AG10803 (cell line): ENCODE measurements around the gene DEGS2.

Experiments
- DNase-seq: peaks from one replicate; pipeline ENCODE4 v3.0.0; 2010; ENCODE audit warnings: low read depth
- H3K4me3 ChIP-seq: 2 replicates; pipeline ENCODE4 v1.5.1; 2011; ENCODE audit warnings: mild to moderate bottlenecking, low read length, control low read depth
- TF ChIP-seq, protein P1 (sequence below): conservative IDR thresholded peaks from 2 replicates; pipeline ENCODE4 v1.5.1; 2011; ENCODE audit warnings: mild to moderate bottlenecking, low read length, control low read depth, inconsistent platforms

Gene DEGS2

DNA sequence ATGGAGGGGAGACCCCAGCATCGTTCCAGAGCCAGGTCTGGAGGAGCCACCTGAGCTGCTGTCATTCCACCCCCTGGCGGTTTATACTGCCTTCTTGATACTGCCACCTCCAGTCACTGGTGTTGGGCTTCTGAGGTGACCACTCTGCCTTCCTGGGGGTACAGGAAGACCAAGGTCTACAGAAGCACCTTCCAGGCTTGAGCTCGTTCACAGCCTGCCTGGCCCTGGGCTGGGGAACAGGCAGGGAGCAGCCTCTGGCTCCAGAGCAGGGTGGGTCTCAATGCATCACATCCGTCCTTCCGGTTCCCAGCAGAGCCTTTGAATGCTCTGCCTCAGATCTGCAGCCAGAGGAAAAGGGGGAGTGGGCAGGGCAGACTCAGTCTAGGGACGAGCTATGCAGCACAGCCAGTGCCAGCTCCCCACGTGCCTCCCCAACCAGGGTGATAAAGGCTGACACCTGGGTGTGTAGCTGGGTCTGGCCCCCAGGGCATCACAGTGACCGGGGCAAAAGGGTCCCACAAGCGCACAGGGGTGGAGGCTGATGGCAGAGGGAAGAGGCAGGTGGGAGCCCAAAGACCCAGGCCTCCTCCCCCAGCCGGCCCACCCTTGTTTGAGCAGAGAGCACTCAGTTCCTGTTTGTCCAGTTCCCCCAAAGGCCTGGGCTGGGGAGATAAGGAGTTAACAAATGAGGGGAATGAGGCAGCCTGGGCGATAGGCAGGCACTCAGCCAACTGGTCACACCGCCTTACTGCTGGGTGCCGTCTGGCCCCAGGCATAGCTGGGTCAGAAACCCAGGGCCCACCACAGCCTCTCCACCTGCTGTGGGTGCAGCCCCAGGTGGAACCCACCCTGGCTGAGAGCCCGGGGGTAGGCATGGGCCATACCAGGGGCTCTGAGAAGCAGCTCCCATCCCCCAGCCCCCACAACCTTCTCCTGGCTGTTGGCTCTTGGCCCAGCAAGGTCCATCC lies 17.1 kb downstream of the DEGS2 start:
- DNase-seq: no peak
- no peak overlapping the region for H3K4me3 ChIP-seq
- TF ChIP-seq, protein P1, sequence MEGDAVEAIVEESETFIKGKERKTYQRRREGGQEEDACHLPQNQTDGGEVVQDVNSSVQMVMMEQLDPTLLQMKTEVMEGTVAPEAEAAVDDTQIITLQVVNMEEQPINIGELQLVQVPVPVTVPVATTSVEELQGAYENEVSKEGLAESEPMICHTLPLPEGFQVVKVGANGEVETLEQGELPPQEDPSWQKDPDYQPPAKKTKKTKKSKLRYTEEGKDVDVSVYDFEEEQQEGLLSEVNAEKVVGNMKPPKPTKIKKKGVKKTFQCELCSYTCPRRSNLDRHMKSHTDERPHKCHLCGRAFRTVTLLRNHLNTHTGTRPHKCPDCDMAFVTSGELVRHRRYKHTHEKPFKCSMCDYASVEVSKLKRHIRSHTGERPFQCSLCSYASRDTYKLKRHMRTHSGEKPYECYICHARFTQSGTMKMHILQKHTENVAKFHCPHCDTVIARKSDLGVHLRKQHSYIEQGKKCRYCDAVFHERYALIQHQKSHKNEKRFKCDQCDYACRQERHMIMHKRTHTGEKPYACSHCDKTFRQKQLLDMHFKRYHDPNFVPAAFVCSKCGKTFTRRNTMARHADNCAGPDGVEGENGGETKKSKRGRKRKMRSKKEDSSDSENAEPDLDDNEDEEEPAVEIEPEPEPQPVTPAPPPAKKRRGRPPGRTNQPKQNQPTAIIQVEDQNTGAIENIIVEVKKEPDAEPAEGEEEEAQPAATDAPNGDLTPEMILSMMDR: no peak

DNA sequence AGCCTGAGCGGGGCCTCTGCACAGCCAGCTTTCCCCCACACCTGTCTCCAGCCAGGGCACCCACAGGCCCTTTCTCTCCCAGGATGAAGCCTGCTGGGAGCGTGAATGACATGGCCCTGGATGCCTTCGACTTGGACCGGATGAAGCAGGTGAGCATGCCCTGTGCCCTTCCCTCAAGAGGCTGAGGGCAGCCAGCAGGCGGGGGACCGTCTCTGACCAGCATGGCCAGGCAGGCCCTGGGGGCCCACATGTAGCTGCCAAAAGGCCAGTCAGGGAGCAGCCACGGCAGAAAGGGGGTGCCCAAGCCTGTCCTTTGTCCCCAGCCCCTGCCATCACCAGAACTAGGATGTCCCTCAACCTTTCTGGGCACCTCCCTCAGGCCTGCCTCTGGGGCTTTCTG lies 18.3 kb downstream of the DEGS2 start:
- DNase-seq: no peak
- H3K4me3 ChIP-seq: no peak overlapping the region
- TF ChIP-seq, protein P1: no peak

DNA sequence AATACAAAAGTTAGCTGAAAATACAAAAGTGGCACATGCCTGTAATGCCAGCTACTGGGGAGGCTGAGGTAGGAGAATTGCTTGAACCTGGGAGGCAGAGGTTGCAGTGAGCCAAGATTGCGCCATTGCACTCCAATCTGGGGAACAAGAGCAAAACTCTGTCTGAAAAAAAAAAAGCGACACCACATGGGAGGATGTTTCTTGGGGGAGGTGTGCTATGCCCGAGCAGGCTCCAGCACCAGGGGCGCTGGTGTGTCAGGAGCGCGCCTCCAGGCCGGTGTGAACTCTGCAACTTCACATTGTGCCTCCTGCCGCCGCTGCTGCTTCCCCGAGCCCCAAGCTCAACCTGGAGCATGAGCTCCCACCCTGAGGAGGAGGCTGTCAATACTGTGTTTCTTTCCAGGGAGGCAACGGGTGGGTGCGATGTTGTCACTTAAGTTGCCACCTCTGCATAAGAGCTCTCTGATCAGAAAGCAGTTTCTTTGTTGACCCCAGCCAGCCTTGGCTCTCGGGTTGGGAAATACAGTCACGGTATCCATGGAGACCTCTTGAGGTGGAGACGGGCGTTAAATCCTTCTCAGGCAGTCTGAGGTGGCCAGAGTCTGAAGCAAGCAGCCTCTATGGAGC lies 18.9 kb downstream of the DEGS2 start:
- TF ChIP-seq, protein P1: no peak
- no peak for DNase-seq
- H3K4me3 ChIP-seq: no peak overlapping the region

DNA sequence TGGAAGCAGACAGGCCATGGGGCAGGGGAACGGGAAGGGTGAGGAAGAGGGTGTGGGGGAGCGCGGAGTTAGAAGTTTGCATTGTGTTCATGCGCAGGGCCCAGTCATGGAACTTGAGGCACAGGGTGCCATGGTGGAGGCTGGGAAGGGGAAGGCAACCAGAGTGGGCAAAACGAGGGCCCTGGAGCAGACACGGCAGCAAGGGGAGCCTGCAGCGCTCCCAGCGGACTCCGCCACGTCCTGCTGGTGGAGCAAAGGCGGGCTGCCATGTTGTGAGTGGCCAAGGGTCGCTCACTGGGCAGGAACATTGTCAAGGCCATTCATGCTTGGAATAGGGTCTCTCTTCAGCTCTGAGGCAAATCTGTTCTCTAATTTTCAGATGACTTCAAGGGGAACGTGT lies 20.5 kb downstream of the DEGS2 start:
- no peak for DNase-seq
- TF ChIP-seq, protein P1: no peak
- no peak overlapping the region for H3K4me3 ChIP-seq

DNA sequence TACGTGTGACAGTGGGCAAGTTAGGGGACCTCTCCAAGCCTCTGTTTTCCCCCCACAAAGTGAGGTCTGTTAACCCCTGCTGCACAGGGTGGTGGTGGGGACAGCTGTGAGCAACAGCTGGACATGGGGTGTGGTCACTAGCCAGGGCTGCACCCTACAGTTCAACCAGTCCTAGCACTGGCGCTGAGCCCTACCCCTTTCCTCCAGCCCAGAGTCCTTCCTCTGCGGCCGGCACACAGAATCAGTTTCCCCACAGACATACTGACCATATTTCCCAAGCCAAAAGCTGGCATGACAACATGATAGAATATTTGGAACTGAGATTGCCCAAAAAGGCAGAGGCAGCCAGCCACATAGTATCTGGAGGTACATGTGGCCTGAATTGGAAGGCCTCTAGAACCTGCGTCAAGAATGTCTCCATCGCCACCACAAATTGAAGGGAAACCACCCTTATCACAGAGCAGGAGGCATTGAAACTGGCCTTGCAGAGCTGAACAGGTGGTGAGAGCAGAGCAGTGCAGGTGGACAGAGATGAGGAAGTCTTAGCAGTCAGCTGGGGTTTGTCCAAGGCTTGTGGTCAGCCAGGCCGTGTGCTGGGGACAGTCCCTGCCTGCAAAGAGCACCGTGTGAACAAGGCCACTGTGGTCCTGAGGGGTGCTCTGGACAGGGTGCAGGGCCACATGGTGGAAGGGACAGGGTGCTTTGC lies 21.2 kb downstream of the DEGS2 start:
- H3K4me3 ChIP-seq: no peak overlapping the region
- DNase-seq: no peak
- TF ChIP-seq, protein P1: no peak

DNA sequence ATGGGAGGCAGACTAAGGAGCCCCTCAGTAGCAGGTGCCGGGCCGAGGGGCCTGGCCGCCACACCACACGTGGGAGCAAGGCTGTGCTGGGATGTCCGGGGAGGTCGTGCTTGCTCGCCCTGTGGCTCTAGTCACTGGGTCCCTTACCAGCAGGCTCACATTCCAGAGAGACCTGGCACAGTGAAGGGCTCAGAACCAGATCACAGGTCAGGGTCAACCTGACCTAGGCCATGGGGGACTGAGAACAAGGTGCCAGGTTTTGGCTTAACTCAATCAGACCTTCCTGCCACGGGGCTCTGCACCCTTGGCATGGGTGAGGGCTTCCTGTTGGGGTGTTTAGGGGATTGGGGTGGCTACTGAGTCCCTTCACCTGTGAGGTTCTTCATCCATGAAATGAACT lies 22.3 kb downstream of the DEGS2 start:
- TF ChIP-seq, protein P1: no peak
- DNase-seq: no peak
- no peak overlapping the region for H3K4me3 ChIP-seq
